ENCODE measurements around the gene TSGA10.

TSGA10 gene

DNA sequence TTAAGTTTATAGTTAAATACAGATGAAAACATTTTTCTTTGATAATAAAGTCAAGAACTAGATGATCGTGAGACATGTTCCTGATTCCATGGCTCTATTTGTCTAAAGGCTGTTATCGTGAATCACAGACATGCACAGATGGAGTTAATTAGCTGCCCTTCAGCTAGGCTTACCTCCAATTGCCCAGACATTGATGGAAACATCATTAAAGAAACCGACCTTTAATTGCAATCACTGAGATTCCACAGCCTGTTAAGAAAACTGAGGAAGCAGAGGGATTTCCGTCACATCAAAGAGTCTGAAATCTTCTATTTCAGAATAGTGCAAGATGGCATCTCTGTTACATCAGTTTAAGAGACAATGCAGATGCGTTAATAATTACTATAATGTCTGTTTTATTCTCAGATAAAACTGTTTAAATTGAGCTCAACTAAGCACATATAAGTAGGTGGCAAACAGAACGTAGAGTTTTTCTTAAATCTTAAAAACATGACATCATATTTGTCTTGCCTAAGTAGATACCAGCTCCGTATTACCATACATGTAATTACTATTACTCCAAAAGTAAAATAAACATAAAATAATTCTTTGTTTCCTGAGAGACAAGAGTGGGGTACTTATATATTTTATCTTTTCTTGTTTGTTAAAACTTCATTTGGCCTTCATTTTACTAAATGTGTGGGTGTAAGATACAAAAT is 194.8 kb downstream of the TSGA10 start:
- Histone ChIP-seq H3K79me2 (ENCODE audit: insufficient read depth, low read depth) (no peaks in the 10 kb centered on the region), H3K9ac (no peak overlapping the region), H2AFZ (ENCODE audit: low read depth) (no peak overlapping the region), H3K4me1 (ENCODE audit: low read depth, poor library complexity, severe bottlenecking) (no peaks in the 10 kb centered on the region), H4K20me1 (ENCODE audit: insufficient read depth) (no peaks in the 10 kb centered on the region), H3K36me3 (ENCODE audit: insufficient read depth) (no peaks in the 10 kb centered on the region), H3K4me2 (no peak overlapping the region), H3K27ac (no peak overlapping the region), H3K27me3 (ENCODE audit: insufficient read depth, low read depth) (no peaks in the 10 kb centered on the region), H3K4me3 (IDR thresholded peaks at IDR 0.05; ENCODE audit: insufficient read depth, low read depth, low read length) (no peak overlapping the region)
- TF ChIP-seq, protein P1, sequence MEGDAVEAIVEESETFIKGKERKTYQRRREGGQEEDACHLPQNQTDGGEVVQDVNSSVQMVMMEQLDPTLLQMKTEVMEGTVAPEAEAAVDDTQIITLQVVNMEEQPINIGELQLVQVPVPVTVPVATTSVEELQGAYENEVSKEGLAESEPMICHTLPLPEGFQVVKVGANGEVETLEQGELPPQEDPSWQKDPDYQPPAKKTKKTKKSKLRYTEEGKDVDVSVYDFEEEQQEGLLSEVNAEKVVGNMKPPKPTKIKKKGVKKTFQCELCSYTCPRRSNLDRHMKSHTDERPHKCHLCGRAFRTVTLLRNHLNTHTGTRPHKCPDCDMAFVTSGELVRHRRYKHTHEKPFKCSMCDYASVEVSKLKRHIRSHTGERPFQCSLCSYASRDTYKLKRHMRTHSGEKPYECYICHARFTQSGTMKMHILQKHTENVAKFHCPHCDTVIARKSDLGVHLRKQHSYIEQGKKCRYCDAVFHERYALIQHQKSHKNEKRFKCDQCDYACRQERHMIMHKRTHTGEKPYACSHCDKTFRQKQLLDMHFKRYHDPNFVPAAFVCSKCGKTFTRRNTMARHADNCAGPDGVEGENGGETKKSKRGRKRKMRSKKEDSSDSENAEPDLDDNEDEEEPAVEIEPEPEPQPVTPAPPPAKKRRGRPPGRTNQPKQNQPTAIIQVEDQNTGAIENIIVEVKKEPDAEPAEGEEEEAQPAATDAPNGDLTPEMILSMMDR (conservative IDR thresholded peaks at IDR 0.05; ENCODE audit: low read depth, low read length): no peak

DNA sequence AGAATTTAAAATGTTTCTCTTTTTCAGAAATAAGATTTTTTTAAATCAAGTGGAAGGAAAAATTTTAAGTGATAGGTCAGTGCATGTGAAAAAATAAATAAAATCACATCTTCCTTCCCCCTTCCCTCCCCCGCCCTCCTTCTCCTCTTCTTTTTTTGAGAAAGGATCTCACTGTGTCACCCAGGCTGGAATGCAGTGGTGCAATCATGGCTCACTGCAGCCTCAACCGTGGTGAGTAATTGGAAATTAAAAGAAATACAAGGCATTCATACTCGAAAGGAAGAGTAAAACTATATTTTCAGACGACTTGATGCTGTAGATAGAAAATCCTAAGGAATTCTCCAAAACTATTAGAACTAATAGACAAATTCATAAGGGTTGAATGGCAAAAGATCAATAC is 201.8 kb downstream of the TSGA10 start:
- Histone ChIP-seq H3K27me3 (ENCODE audit: insufficient read depth, low read depth) (no peaks in the 10 kb centered on the region), H2AFZ (ENCODE audit: low read depth) (no peak overlapping the region), H3K36me3 (ENCODE audit: insufficient read depth) (no peaks in the 10 kb centered on the region), H3K4me2 (no peak overlapping the region), H3K4me3 (IDR thresholded peaks at IDR 0.05; ENCODE audit: insufficient read depth, low read depth, low read length) (no peak overlapping the region), H3K4me1 (ENCODE audit: low read depth, poor library complexity, severe bottlenecking) (no peaks in the 10 kb centered on the region), H3K79me2 (ENCODE audit: insufficient read depth, low read depth) (no peaks in the 10 kb centered on the region), H4K20me1 (ENCODE audit: insufficient read depth) (no peaks in the 10 kb centered on the region), H3K9ac (no peak overlapping the region), H3K27ac (no peak overlapping the region)
- TF ChIP-seq, protein P1 (conservative IDR thresholded peaks at IDR 0.05; ENCODE audit: low read depth, low read length): no peak

DNA sequence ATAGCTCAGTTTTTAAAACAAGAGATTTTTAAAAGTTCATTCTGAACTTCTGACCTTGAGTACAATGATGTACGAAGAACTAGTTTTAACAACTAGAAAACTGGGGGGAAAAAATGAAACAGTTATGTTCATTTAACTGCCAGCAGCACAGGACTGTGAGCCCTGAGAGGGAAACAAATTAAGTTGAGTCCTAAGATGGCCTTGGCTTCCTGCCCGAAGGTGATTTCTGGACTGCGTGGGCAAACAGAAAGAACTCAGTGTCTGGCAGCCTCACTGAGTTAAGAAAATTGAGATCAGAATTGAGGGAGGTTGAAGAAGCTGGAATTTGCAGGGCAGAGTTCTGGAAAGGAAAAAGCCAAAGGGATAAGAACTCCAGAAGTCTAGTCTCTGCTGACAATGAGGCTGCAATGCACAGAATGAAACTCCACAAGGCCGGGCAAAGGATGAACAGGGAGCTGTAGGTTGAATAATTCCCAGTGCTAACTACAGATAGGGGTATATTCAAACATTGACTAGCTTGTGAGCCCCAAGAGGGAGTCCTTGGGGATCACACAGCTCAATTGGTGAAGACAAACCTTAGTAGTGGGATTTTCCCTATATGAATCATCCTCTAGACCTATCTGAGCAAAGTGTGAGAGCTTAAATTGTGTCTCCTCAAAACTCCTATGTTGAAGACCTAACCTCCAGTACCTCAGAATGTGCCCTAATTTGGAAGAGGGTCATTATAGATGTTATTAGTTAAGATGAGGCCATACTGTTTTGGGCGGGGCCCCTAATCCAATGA is 205.6 kb downstream of the TSGA10 start:
- no peaks in the 10 kb centered on the region for H3K27me3 ChIP-seq (ENCODE audit: insufficient read depth, low read depth)
- H2AFZ ChIP-seq (ENCODE audit: low read depth): no peak overlapping the region
- no peak overlapping the region for H3K4me2 ChIP-seq

DNA sequence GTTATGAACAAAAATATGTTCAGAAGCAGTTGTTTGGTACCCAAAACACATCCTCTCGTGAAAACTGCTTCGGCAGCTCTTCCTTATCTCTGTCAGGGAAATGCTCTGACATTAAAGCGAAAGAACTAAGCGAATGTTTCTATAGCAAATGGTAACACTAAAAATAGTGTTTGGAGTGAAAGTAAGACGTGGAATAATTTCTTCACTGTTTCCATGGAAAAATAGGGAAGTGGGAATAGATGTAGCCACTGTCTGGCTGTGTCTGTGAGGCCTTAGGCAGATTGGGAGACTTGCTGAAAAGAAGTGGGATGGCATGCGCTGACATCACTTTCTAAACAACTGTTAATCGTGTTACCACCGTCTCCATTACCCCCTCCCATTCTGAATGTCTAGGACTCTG is 207.2 kb downstream of the TSGA10 start:
- H3K4me3 ChIP-seq (IDR thresholded peaks at IDR 0.05; ENCODE audit: insufficient read depth, low read depth, low read length): no peak overlapping the region
- no peaks in the 10 kb centered on the region for H3K4me1 ChIP-seq (ENCODE audit: low read depth, poor library complexity, severe bottlenecking)
- H3K9ac ChIP-seq: no peak overlapping the region
- H3K79me2 ChIP-seq (ENCODE audit: insufficient read depth, low read depth): no peaks in the 10 kb centered on the region
- H3K27me3 ChIP-seq (ENCODE audit: insufficient read depth, low read depth): no peaks in the 10 kb centered on the region
- H2AFZ ChIP-seq (ENCODE audit: low read depth): no peak overlapping the region
- H3K4me2 ChIP-seq: no peak overlapping the region
- H4K20me1 ChIP-seq (ENCODE audit: insufficient read depth): no peaks in the 10 kb centered on the region
- TF ChIP-seq, protein P1 (conservative IDR thresholded peaks at IDR 0.05; ENCODE audit: low read depth, low read length): no peak
- no peak overlapping the region for H3K27ac ChIP-seq
- H3K36me3 ChIP-seq (ENCODE audit: insufficient read depth): no peaks in the 10 kb centered on the region

More for the DNA sequence above, 205.6 kb downstream of the TSGA10 start:
- no peaks in the 10 kb centered on the region for H3K36me3 ChIP-seq (ENCODE audit: insufficient read depth)
- H3K4me1 ChIP-seq (ENCODE audit: low read depth, poor library complexity, severe bottlenecking): no peaks in the 10 kb centered on the region
- no peaks in the 10 kb centered on the region for H4K20me1 ChIP-seq (ENCODE audit: insufficient read depth)
- no peak overlapping the region for H3K27ac ChIP-seq
- no peak overlapping the region for H3K4me3 ChIP-seq (IDR thresholded peaks at IDR 0.05; ENCODE audit: insufficient read depth, low read depth, low read length)
- no peak overlapping the region for H3K9ac ChIP-seq
- TF ChIP-seq, protein P1 (conservative IDR thresholded peaks at IDR 0.05; ENCODE audit: low read depth, low read length): no peak
- H3K79me2 ChIP-seq (ENCODE audit: insufficient read depth, low read depth): no peaks in the 10 kb centered on the region
